Liver (tissue), 9 donors: ENCODE results near the gene KAZN. TPM values are rescaled to one million over a fixed set of nuclear protein-coding genes. Genes with fewer than 3 reads are reported as not detected.

Experiments used
- DNase-seq: peaks from one replicate; pipeline ENCODE4 v3.0.0-alpha.2; 2017; ENCODE audit warnings: low spot score
- H3K27ac ChIP-seq, 2 donors: one replicate each; pipeline ENCODE4 v1.7.0; 2013; ENCODE audit warnings: inconsistent platforms in 2 of 2, low read length in 2 of 2, control low read depth in 1 of 2, low read depth in 1 of 2, mild to moderate bottlenecking in 1 of 2
- H3K27me3 ChIP-seq, 4 donors: one replicate each; pipeline versions ENCODE4 v1.6.1 to v1.7.0; 2013; ENCODE audit warnings: low read length in 3 of 4, inconsistent platforms in 1 of 4, mild to moderate bottlenecking in 1 of 4, moderate library complexity in 1 of 4; ENCODE audit not compliant: control insufficient read depth in 4 of 4, insufficient read depth in 4 of 4
- H3K36me3 ChIP-seq, 4 donors: one replicate each; pipeline versions ENCODE4 v1.6.1 to v1.7.0; 2013; ENCODE audit warnings: low read length in 3 of 4, mild to moderate bottlenecking in 3 of 4, low read depth in 1 of 4, moderate library complexity in 1 of 4; ENCODE audit not compliant: control insufficient read depth in 4 of 4, insufficient read depth in 3 of 4
- H3K4me1 ChIP-seq, 4 donors: one replicate each; pipeline versions ENCODE4 v1.6.1 to v1.7.0; 2013; ENCODE audit warnings: low read length in 3 of 4, mild to moderate bottlenecking in 3 of 4, moderate library complexity in 1 of 4; ENCODE audit not compliant: control insufficient read depth in 4 of 4, insufficient read depth in 4 of 4
- H3K4me3 ChIP-seq, 3 donors: one replicate each; pipeline versions ENCODE4 v1.6.1 to v1.7.0; 2013; ENCODE audit warnings: low read length in 3 of 3, control low read depth in 1 of 3, low read depth in 1 of 3, mild to moderate bottlenecking in 1 of 3
- H3K9ac ChIP-seq, 2 donors: one replicate each; pipeline ENCODE4 v1.7.0; 2013; ENCODE audit warnings: low read length in 2 of 2, mild to moderate bottlenecking in 2 of 2, moderate library complexity in 2 of 2, control low read depth in 1 of 2, low read depth in 1 of 2
- H3K9me3 ChIP-seq, 4 donors: one replicate each; pipeline versions ENCODE4 v1.6.1 to v1.7.0; 2013; ENCODE audit warnings: low read length in 3 of 4; ENCODE audit not compliant: control insufficient read depth in 4 of 4
- CTCF ChIP-seq: fragments of 150-350 bp; IDR thresholded peaks from 2 replicates; pipeline ENCODE4 v1.5.1; 2017; ENCODE audit warnings: improper control_type of control experiment, low read depth, low read length; ENCODE audit not compliant: missing input control
- EGR1 ChIP-seq, 2 donors: IDR thresholded peaks; 2 replicates each; pipeline ENCODE4 v1.6.1; 2016 to 2018; ENCODE audit warnings: antibody characterized with exemption in 2 of 2, low read depth in 2 of 2
- FOXA1 ChIP-seq: IDR thresholded peaks from 2 replicates; pipeline ENCODE4 v1.6.1; 2016; ENCODE audit warnings: antibody characterized with exemption
- FOXA2 ChIP-seq: IDR thresholded peaks from 2 replicates; pipeline ENCODE4 v1.6.1; 2016; ENCODE audit warnings: antibody characterized with exemption
- GABPA ChIP-seq, 2 donors: IDR thresholded peaks in 1 of 2; conservative IDR thresholded peaks in 1 of 2; 2 replicates each; pipeline ENCODE4 v1.6.1; 2016; ENCODE audit warnings: antibody characterized with exemption in 2 of 2, mild to moderate bottlenecking in 1 of 2, moderate library complexity in 1 of 2
- HNF4A ChIP-seq, 2 donors: conservative IDR thresholded peaks; 2 replicates each; pipeline ENCODE4 v1.6.1; 2016; ENCODE audit warnings: antibody characterized with exemption in 2 of 2, mild to moderate bottlenecking in 2 of 2
- HNF4G ChIP-seq: IDR thresholded peaks from 2 replicates; pipeline ENCODE4 v1.6.1; 2016; ENCODE audit warnings: antibody characterized with exemption
- JUND ChIP-seq, 2 donors: IDR thresholded peaks; 2 replicates each; pipeline ENCODE4 v1.6.1; 2016; ENCODE audit warnings: antibody characterized with exemption in 2 of 2
- MAX ChIP-seq: IDR thresholded peaks from 2 replicates; pipeline ENCODE4 v1.6.1; 2016; ENCODE audit warnings: antibody characterized with exemption
- NR2F2 ChIP-seq: IDR thresholded peaks from 2 replicates; pipeline ENCODE4 v1.6.1; 2016; ENCODE audit warnings: antibody characterized with exemption
- RAD21 ChIP-seq, 2 donors: IDR thresholded peaks; 2 replicates each; pipeline ENCODE4 v1.6.1; 2016; ENCODE audit warnings: antibody characterized with exemption in 2 of 2, mild to moderate bottlenecking in 2 of 2
- REST ChIP-seq: IDR thresholded peaks from 2 replicates; pipeline ENCODE4 v1.6.1; 2016; ENCODE audit warnings: antibody characterized with exemption, mild to moderate bottlenecking
- RXRA ChIP-seq, 2 donors: IDR thresholded peaks; 2 replicates each; pipeline ENCODE4 v1.6.1; 2017 to 2018; ENCODE audit warnings: antibody characterized with exemption in 2 of 2, mild to moderate bottlenecking in 1 of 2
- SP1 ChIP-seq: IDR thresholded peaks from 2 replicates; pipeline ENCODE4 v1.6.1; 2018; ENCODE audit warnings: antibody characterized with exemption, mild to moderate bottlenecking
- TAF1 ChIP-seq: conservative IDR thresholded peaks from 2 replicates; pipeline ENCODE4 v1.6.1; 2016; ENCODE audit warnings: antibody characterized with exemption, mild to moderate bottlenecking
- YY1 ChIP-seq: IDR thresholded peaks from 2 replicates; pipeline ENCODE4 v1.6.1; 2016; ENCODE audit warnings: antibody characterized with exemption, mild to moderate bottlenecking
- ZBTB33 ChIP-seq: IDR thresholded peaks from 2 replicates; pipeline ENCODE4 v1.6.1; 2016; ENCODE audit warnings: antibody characterized with exemption
- WGBS: extraction: QIAGEN DNeasy Blood & Tissue Kit; methylation state at CpG from one replicate; pipeline ENCODE4 v1.1.7; 2013; 5-methylcytosine and 5-hydroxymethylcytosine counted together
- polyA plus RNA-seq, 2 donors: library from polyadenylated mRNA; stranded (reverse) in 1 of 2; unstranded in 1 of 2; fragments of 200-250 nt in 1 of 2; fragments of >200 nt in 1 of 2; fragmentation: Nextera tagmentation in 1 of 2; extraction: Ambion mirVana in 1 of 2; gene quantifications; one replicate each; pipeline versions ENCODE4 v1.2.1 to v1.2.3, GENCODE V29; 2013 to 2015
- total RNA-seq, 2 donors: library from RNA; depleted of rRNA; stranded (reverse); fragments of >200 nt; gene quantifications; one replicate each; pipeline ENCODE4 v1.2.3, GENCODE V29; 2014
- donor health status: healthy.
- donor health status: healthy.
- donor health status: healthy.
- donor health status: healthy.
- donor health status: healthy.

Gene KAZN
- total and polyA plus RNA-seq, 4 donors, result 1.9 to 6.9 (median 2.4) TPM

GRCh38 chr1:15036101-15036500 is 437.6 kb downstream of the KAZN start:
- Histone ChIP-seq H3K4me3 (no peak overlapping the region), H3K36me3 (no peaks in the 10 kb centered on the region), H3K9me3 (no peaks in the 10 kb centered on the region), H3K27ac (no peak overlapping the region), H3K27me3 (peaks cover 0 to 2% (median 0%) of the 10 kb centered on the region in 4 donors), H3K4me1 (no peaks in the 10 kb centered on the region), H3K9ac (no peak overlapping the region)
- DNase-seq, result no peak
- 78% methylated on average over 10 of the region's 10 CpGs for WGBS
- TF ChIP-seq HNF4G (no peak), ZBTB33 (no peak), RXRA (IDR thresholded peaks at IDR 0.05) (no peak), NR2F2 (no peak), SP1 (no peak), HNF4A (conservative IDR thresholded peaks at IDR 0.05) (no peak), MAX (no peak), TAF1 (no peak), EGR1 (IDR thresholded peaks at IDR 0.05; ENCODE audit: low read depth in 2 of 2) (no peak), REST (no peak), GABPA (IDR thresholded peaks at IDR 0.05 in 1 of 2, conservative IDR thresholded peaks at IDR 0.05 in 1 of 2) (no peak), FOXA2 (no peak)

- WGBS, result 87% methylated on average over 7 of the region's 7 CpGs
- H3K9me3 ChIP-seq, result no peaks in the 10 kb centered on the region
- TF ChIP-seq FOXA1 (no peak), RAD21 (IDR thresholded peaks at IDR 0.05) (no peak), HNF4A (conservative IDR thresholded peaks at IDR 0.05) (no peak), CTCF (no peak), EGR1 (IDR thresholded peaks at IDR 0.05; ENCODE audit: low read depth in 2 of 2) (no peak), REST (no peak), YY1 (no peak), FOXA2 (no peak), JUND (IDR thresholded peaks at IDR 0.05) (no peak), MAX (no peak), GABPA (IDR thresholded peaks at IDR 0.05 in 1 of 2, conservative IDR thresholded peaks at IDR 0.05 in 1 of 2) (no peak), HNF4G (no peak), ZBTB33 (no peak)
- peaks cover 0 to 2% (median 0%) of the 10 kb centered on the region in 4 donors for H3K27me3 ChIP-seq
- H3K36me3 ChIP-seq, result no peaks in the 10 kb centered on the region
- no peak overlapping the region for H3K27ac ChIP-seq
- no peaks in the 10 kb centered on the region for H3K4me1 ChIP-seq
- H3K4me3 ChIP-seq, result no peak overlapping the region
- H3K9ac ChIP-seq, result no peak overlapping the region
- no peak for DNase-seq
Measured at GRCh38 chr1:15038232-15039016, 439.9 kb downstream of the KAZN start.
